ENCODE measurements around the gene CRK.

- TF ChIP-seq POLR2A (IDR thresholded peaks at IDR 0.05; ENCODE audit: low read length) (peak; percentile 96), GATA1 (IDR thresholded peaks at IDR 0.05; ENCODE audit: low read depth, low read length) (no peak)
Observed at GRCh38 chr17:1399679-1400512, 56.1 kb downstream of the CRK start, which contains the start of gene YWHAE.

Measured in erythroblast (primary cell).